Rectal smooth muscle tissue (tissue), 1 donor: ENCODE measurements around the gene SPHK1.

Source experiments
- H3K27ac ChIP-seq: one replicate; pipeline ENCODE4 v1.7.0; 2013; ENCODE audit warnings: low read depth, low read length, inconsistent platforms
- H3K27me3 ChIP-seq: one replicate; pipeline ENCODE4 v1.7.0; 2013; ENCODE audit warnings: low read length; ENCODE audit not compliant: control insufficient read depth, insufficient read depth
- H3K36me3 ChIP-seq: one replicate; pipeline ENCODE4 v1.7.0; 2013; ENCODE audit warnings: low read length; ENCODE audit not compliant: control insufficient read depth, insufficient read depth
- H3K4me1 ChIP-seq: one replicate; pipeline ENCODE4 v1.7.0; 2013; ENCODE audit warnings: low read length; ENCODE audit not compliant: control insufficient read depth, insufficient read depth
- H3K4me3 ChIP-seq: one replicate; pipeline ENCODE4 v1.7.0; 2013; ENCODE audit warnings: low read length
- H3K9ac ChIP-seq: one replicate; pipeline ENCODE4 v1.7.0; 2013; ENCODE audit warnings: low read length

Gene SPHK1

DNA sequence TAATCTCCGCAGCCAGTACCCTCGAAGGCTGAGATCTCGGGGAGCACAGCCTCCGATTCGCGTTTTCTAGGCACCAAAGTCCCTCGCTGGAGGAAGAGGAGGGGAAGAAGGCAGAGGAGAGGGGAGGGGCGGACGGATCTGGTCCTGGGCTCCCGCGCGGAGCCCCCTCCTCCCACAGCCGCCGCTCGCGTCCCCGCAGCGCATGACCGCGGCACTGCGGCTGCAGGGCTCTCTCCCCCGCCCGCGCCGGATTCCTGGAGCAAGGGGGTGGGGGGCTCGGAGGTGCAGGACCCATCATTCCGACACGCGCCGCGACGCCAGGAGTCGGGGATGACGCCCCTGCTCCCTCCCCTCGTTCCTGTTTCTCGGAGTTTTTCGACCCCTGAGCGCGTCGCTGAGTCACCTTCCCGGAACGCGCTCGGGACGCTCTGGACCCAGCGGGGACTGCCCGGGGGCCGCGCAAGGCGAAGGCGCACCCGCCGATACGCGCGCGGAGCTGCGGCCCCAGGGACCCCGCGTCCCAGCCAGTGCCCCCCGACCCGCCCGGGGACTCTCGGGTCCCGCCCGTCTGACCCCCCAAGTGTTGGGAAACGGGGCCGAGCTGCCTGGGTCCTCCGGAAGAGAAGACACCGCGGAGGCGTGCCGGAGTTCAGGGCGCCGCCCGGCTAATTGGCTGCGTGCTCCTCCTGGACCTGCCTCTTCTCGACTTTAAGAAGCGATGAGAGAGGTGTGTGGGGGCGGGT lies 1.4 kb upstream of the SPHK1 start:
- Histone ChIP-seq H3K36me3 (no peaks in the 10 kb centered on the region), H3K4me3 (peak overlapping the region; percentile 68), H3K27me3 (no peaks in the 10 kb centered on the region), H3K9ac (no peak overlapping the region), H3K4me1 (peaks cover 5% of the 10 kb centered on the region), H3K27ac (no peak overlapping the region)

- peaks cover 5% of the 10 kb centered on the region for H3K4me1 ChIP-seq
- peak overlapping the region; percentile 10 for H3K9ac ChIP-seq
- H3K27me3 ChIP-seq = no peaks in the 10 kb centered on the region
Measured at GRCh38 chr17:76383546-76384221, 725 bp upstream of the SPHK1 start.

DNA sequence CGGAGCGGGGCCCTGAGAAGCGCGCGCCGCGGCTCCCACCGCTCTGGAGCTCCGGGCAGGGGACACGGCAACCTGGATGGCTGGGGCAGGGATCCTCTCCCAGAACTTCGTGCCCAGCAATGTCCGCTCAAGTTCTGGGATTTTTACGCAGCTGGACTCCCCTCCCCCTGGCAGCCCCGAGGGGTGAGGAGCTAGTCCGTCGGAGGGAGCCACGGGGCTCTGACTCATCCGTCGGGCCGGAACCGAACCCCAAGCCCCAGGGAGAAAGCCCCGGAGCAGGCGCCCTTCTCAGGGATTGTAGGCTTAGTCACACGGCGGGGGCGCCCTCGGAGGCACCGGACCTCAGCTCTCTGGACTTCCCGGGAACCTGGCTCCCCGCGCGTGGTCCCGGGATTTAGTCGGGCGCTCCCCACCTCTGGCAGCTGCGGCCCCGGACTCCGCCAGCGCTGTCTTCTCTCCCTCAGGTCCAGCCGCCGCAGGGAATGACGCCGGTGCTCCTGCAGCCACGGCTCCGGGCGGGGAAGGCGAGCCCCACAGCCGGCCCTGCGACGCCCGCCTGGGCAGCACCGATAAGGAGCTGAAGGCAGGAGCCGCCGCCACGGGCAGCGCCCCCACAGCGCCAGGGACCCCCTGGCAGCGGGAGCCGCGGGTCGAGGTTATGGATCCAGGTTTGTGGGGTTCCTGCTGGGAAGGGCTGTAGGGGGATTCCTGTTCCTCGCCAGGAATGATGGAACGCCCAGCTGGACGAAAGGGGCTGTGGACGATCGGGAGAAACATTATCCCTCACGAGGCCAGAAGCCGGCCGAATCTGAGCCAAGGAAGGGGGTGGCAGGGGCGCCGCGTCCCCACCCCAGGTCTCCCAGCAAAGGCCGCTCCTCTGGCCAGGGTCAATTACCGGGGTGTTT lies 830 bp downstream of the SPHK1 start:
- no peaks in the 10 kb centered on the region for H3K36me3 ChIP-seq
- peak overlapping the region; percentile 68 for H3K4me3 ChIP-seq
- no peak overlapping the region for H3K9ac ChIP-seq
- peaks cover 5% of the 10 kb centered on the region for H3K4me1 ChIP-seq
- H3K27ac ChIP-seq = peak overlapping the region; percentile 1
- no peaks in the 10 kb centered on the region for H3K27me3 ChIP-seq

More at GRCh38 chr17:76383546-76384221, 725 bp upstream of the SPHK1 start:
- peak overlapping the region; percentile 55 for H3K27ac ChIP-seq
- H3K36me3 ChIP-seq = no peaks in the 10 kb centered on the region
- H3K4me3 ChIP-seq = peak overlapping the region; percentile 68

- no peak overlapping the region for H3K9ac ChIP-seq
- no peaks in the 10 kb centered on the region for H3K27me3 ChIP-seq
- peaks cover 5% of the 10 kb centered on the region for H3K4me1 ChIP-seq
- no peak overlapping the region for H3K27ac ChIP-seq
- no peaks in the 10 kb centered on the region for H3K36me3 ChIP-seq
- peak overlapping the region; percentile 68 for H3K4me3 ChIP-seq
Measured at GRCh38 chr17:76385892-76386786, 1.7 kb downstream of the SPHK1 start.

GRCh38 chr17:76386966-76387765 lies 2.8 kb downstream of the SPHK1 start:
- Histone ChIP-seq H3K36me3 (peaks cover 3% of the 10 kb centered on the region), H3K9ac (no peak overlapping the region), H3K4me3 (no peak overlapping the region), H3K27me3 (no peaks in the 10 kb centered on the region), H3K27ac (no peak overlapping the region), H3K4me1 (peaks cover 5% of the 10 kb centered on the region)

DNA sequence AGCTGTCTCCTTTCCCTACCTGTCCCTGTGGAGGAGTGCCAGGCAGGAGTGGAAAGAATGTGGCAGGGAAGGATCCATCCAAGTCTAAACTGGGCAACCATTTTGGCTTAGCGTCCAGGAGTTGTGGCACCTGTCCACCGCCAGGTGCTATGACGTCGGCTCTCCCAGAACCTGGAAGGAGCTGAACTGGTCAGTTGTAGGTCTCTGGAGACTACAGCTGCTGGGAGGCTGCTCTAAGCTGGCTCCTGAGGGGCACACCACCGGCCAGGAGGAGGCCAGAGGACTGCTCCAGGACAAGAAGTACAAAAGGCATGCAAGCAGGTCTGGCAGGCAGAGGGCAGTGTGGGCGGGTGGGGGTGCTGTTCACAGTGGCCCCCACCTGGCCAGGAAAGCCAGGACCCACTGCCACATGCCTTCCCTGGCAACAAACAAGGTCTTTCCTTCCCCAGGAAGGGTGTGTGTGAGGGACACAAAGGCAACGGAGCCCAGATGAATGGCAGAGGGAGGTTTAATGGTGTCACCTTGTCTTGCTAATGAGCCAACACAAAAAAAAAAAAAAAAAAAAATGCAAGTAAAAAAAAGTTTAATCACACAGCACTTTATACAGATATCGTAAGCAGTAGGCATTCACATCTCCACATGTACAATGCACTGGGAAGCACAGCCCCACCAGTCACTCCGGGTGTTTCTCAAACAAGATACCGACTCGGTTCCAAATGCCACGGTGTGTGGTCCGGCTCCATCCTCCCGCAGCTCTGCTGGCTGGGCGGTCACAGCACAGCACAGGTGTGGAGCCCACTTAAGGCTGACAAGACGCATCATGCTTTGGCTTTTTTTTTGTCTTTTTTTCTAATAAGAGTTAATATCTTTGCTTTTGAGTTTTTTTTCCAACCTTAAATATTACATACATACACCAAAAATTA lies 4.8 kb downstream of the SPHK1 start:
- peaks cover 5% of the 10 kb centered on the region for H3K36me3 ChIP-seq
- H3K27me3 ChIP-seq = no peaks in the 10 kb centered on the region
- no peaks in the 10 kb centered on the region for H3K4me1 ChIP-seq
- H3K4me3 ChIP-seq = no peak overlapping the region
- H3K27ac ChIP-seq = no peak overlapping the region
- no peak overlapping the region for H3K9ac ChIP-seq

- Histone ChIP-seq H3K4me1 (no peaks in the 10 kb centered on the region), H3K9ac (no peak overlapping the region), H3K27ac (no peak overlapping the region), H3K36me3 (peaks cover 6% of the 10 kb centered on the region), H3K27me3 (no peaks in the 10 kb centered on the region), H3K4me3 (no peak overlapping the region)
Measured at GRCh38 chr17:76390003-76390421, 5.6 kb downstream of the SPHK1 start.

DNA sequence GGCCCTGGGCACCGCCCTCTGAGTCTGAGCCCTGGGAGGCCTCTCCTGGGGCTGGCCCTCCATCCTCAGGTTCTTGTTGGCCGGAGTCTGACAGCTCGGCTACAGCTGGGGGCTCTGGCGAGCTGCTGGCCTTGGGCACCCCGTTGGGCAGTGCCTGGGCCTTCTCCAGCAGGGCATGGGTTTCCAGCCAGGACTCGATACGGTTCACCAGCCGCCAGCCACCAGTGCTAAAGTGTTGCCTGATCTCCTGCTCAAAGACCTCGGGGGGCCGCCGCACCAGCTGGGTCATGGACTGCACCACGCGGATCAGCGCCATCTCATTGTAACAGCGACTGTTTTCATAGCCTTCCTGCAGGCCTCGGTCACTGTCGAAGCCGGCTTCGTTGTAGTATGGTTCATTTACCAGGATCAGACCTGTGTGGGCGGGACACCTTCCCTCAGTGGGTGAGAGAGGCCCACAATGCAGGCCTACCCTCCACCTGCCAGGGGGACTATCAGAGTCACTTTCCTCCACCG lies 6.8 kb downstream of the SPHK1 start:
- no peak overlapping the region for H3K27ac ChIP-seq
- H3K4me1 ChIP-seq = no peaks in the 10 kb centered on the region
- no peak overlapping the region for H3K4me3 ChIP-seq
- no peak overlapping the region for H3K9ac ChIP-seq
- H3K27me3 ChIP-seq = no peaks in the 10 kb centered on the region
- H3K36me3 ChIP-seq = peaks cover 14% of the 10 kb centered on the region

DNA sequence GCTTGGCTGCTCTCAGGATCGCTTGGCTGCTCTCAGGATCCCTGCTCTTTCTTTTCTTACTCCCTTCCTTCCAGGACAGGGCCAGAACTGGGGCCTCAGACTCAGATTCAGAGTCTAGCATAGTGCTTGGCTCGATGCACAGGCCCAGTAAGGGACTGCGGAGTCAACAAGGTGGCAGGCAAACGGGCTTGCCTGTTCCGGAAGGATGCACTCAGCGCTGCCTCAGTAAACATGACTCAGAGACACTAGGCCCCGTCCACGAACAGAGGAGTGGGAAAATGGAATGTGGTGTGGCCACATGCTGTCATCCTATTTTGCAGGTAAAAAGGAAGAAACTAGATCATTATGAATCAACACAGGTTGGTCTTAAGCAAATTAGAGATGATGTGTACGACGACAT lies 9.8 kb downstream of the SPHK1 start:
- Histone ChIP-seq H3K4me1 (no peaks in the 10 kb centered on the region), H3K27me3 (no peaks in the 10 kb centered on the region), H3K4me3 (no peak overlapping the region), H3K27ac (no peak overlapping the region), H3K36me3 (peaks cover 31% of the 10 kb centered on the region), H3K9ac (no peak overlapping the region)

DNA sequence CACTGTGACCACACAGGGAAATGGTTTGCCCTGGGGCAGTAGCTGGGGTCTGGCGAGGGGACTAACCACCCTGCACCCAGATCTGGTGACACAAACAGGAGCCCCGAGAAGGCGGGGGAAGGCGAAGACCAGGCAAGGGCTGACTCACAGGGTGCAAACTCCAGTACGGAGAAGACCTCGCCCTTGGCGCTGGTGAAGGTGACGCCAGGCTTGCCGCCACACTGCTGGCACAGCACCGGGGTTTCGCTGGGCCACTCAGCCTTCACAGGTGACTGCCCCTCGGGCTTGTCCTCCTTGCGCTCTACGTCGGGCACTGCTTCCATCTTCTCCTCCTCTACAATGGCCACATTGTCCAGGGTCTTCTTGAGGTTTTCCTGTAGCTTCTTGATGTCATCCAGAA lies 11.6 kb downstream of the SPHK1 start:
- Histone ChIP-seq H3K9ac (no peak overlapping the region), H3K36me3 (peaks cover 37% of the 10 kb centered on the region), H3K4me3 (no peak overlapping the region), H3K4me1 (no peaks in the 10 kb centered on the region), H3K27me3 (no peaks in the 10 kb centered on the region), H3K27ac (no peak overlapping the region)
